GM12878 (cell line): ENCODE results near the gene SIK2. TPM values are rescaled to one million over a fixed set of nuclear protein-coding genes. Genes with fewer than 3 reads are reported as not detected.

ENCODE experiments used
- ATAC-seq: fragments of 200-7000 bp; cut with Tn5 transposase; 3 replicates; pipeline ENCODE4 v1.9.1; 2020; ENCODE audit warnings: mild to moderate bottlenecking, moderate library complexity
- BruUV-seq: library from RNA; stranded (reverse); fragments of 400-500 nt; replicated peaks from 2 replicates; lab custom pipeline; 2021; lab: Mats Ljungman, UMichigan
- CTCF ChIA-PET: fragments of 300-600 bp; sonication (Branson Sonifier 250); formaldehyde crosslinking; extraction: SDS; loops from one replicate; lab custom pipeline; 2021; ENCODE audit warnings: inconsistent platforms; lab: Yijun Ruan, JAX
- POLR2A ChIA-PET: fragments of 350-600 bp; formaldehyde crosslinking; extraction: SDS; loops from one replicate; lab custom pipeline; 2021; ENCODE audit warnings: inconsistent platforms; lab: Charles Lee
- RAD21 ChIA-PET: fragments of 300-600 bp; sonication (Branson Sonifier 250); formaldehyde crosslinking; loops from one replicate; lab custom pipeline; 2023; ENCODE audit warnings: antibody characterized with exemption; ENCODE audit not compliant: unreplicated experiment; lab: Charles Lee
- SMC1A ChIA-PET: fragments of 300-600 bp; sonication (Branson Sonifier 250); formaldehyde crosslinking; loops from one replicate; lab custom pipeline; 2023; ENCODE audit not compliant: unreplicated experiment, uncharacterized antibody; lab: Charles Lee
- DNase-seq: peaks from one replicate; pipeline ENCODE4 v3.0.0-alpha.2; 2011; ENCODE audit warnings: low read depth, low spot score
- FAIRE-seq: peaks from 3 replicates; lab custom pipeline; 2011; peaks lifted over from hg19 to GRCh38; lab: Jason Lieb, UNC
- H2AFZ ChIP-seq: 2 replicates; pipeline ENCODE4 v1.6.0; 2011; ENCODE audit warnings: low read depth, low read length, control low read depth; ENCODE audit not compliant: control insufficient read depth
- H3K27ac ChIP-seq: 2 replicates; pipeline ENCODE4 v1.5.1; 2011; ENCODE audit warnings: control low read depth; ENCODE audit not compliant: control insufficient read depth, insufficient read depth
- H3K27me3 ChIP-seq, 2 experiments: replicated peaks in 1 of 2; 2 replicates each; pipeline versions ENCODE4 v1.6.0 to v1.6.1; 2011; ENCODE audit warnings: low read length in 1 of 2; ENCODE audit not compliant: control insufficient read depth in 2 of 2, insufficient read depth in 2 of 2
- H3K36me3 ChIP-seq, 2 experiments: 2 replicates each; pipeline ENCODE4 v1.5.1; 2011; ENCODE audit warnings: low read length in 1 of 2; ENCODE audit not compliant: control insufficient read depth in 2 of 2, insufficient read depth in 2 of 2
- H3K4me1 ChIP-seq: 2 replicates; pipeline ENCODE4 v1.6.1; 2011; ENCODE audit warnings: mild to moderate bottlenecking, low read length, moderate library complexity, mixed read lengths; ENCODE audit not compliant: control insufficient read depth, insufficient read depth
- H3K4me2 ChIP-seq: 2 replicates; pipeline ENCODE4 v1.6.0; 2011; ENCODE audit warnings: control low read depth; ENCODE audit not compliant: control insufficient read depth, insufficient read depth
- H3K4me3 ChIP-seq: fragments of 200-600 bp; sonication (generic); 2 replicates; pipeline ENCODE4 v1.5.1; 2016
- H3K79me2 ChIP-seq: 2 replicates; pipeline ENCODE4 v1.6.0; 2011; ENCODE audit warnings: low read length; ENCODE audit not compliant: control insufficient read depth, insufficient read depth
- H3K9ac ChIP-seq: 2 replicates; pipeline ENCODE4 v1.8.0; 2011; ENCODE audit warnings: low read length, control low read depth, mixed read lengths; ENCODE audit not compliant: control insufficient read depth, insufficient read depth
- H3K9me3 ChIP-seq: replicated peaks from 3 replicates; pipeline ENCODE4 v1.5.1; 2011; ENCODE audit warnings: mild to moderate bottlenecking, low read length; ENCODE audit not compliant: control insufficient read depth, insufficient read depth
- H4K20me1 ChIP-seq: 2 replicates; pipeline ENCODE4 v1.6.0; 2011; ENCODE audit not compliant: control insufficient read depth, insufficient read depth
- BMI1 ChIP-seq: fragments of 450-650 bp; IDR thresholded peaks from 2 replicates; pipeline ENCODE4 v1.6.1; 2016; ENCODE audit warnings: mild to moderate bottlenecking, moderate library complexity, borderline replicate concordance
- CTCF ChIP-seq, 3 experiments: IDR thresholded peaks in 2 of 3; conservative IDR thresholded peaks in 1 of 3; 2 replicates each; pipeline ENCODE4 v1.5.1; 2011; ENCODE audit warnings: low read depth in 3 of 3, low read length in 3 of 3, mild to moderate bottlenecking in 3 of 3, control low read depth in 2 of 3, moderate library complexity in 2 of 3, inconsistent platforms in 1 of 3, mixed read lengths in 1 of 3; ENCODE audit not compliant: control insufficient read depth in 2 of 3, insufficient read depth in 1 of 3; ENCODE audit errors: extremely low read depth in 1 of 3
- CUX1 ChIP-seq: IDR thresholded peaks from 2 replicates; pipeline ENCODE4 v1.6.1; 2012; ENCODE audit warnings: improper control_type of control experiment, low read depth, low read length; ENCODE audit not compliant: insufficient replicate concordance
- ELK1 ChIP-seq: IDR thresholded peaks from 2 replicates; pipeline ENCODE4 v1.6.1; 2012; ENCODE audit warnings: low read depth, low read length, improper control_type of control experiment
- IRF5 ChIP-seq: fragments of 450-650 bp; IDR thresholded peaks from 2 replicates; pipeline ENCODE4 v1.6.1; 2017; ENCODE audit warnings: borderline replicate concordance
- KDM1A ChIP-seq: fragments of 200-600 bp; sonication (generic); IDR thresholded peaks from 2 replicates; pipeline ENCODE4 v1.6.1; 2016; ENCODE audit warnings: borderline replicate concordance
- NFYB ChIP-seq: IDR thresholded peaks from 2 replicates; pipeline ENCODE4 v1.6.1; 2011; ENCODE audit warnings: low read depth, mild to moderate bottlenecking, low read length, improper control_type of control experiment, moderate library complexity; ENCODE audit not compliant: insufficient read depth
- NRF1 ChIP-seq: conservative IDR thresholded peaks from 2 replicates; pipeline ENCODE4 v1.6.1; 2011; ENCODE audit warnings: mild to moderate bottlenecking, low read depth, low read length, improper control_type of control experiment
- PML ChIP-seq: IDR thresholded peaks from 2 replicates; pipeline ENCODE4 v1.6.1; 2012; ENCODE audit warnings: low read length, inconsistent platforms
- POLR2A ChIP-seq: IDR thresholded peaks from 2 replicates; pipeline ENCODE4 v1.6.1; 2011; ENCODE audit warnings: low read depth, mild to moderate bottlenecking, low read length
- RELA ChIP-seq: fragments of 450-650 bp; IDR thresholded peaks from 2 replicates; pipeline ENCODE4 v1.8.0; 2014; ENCODE audit warnings: borderline replicate concordance; ENCODE audit not compliant: partially characterized antibody
- SPI1 ChIP-seq: IDR thresholded peaks from 2 replicates; pipeline ENCODE4 v1.6.1; 2011; ENCODE audit warnings: low read depth, mild to moderate bottlenecking, low read length, moderate library complexity, borderline replicate concordance; ENCODE audit not compliant: insufficient read depth
- TBL1XR1 ChIP-seq: IDR thresholded peaks from 2 replicates; pipeline ENCODE4 v1.6.1; 2012; ENCODE audit warnings: low read depth, low read length, improper control_type of control experiment
- WGBS: methylation state at CpG from one replicate; pipeline ENCODE4 v1.1.6; 2016; ENCODE audit warnings: low lambda C conversion rate; ENCODE audit not compliant: insufficient replicate concordance, insufficient coverage; ENCODE audit errors: missing lambda C conversion rate; 5-methylcytosine and 5-hydroxymethylcytosine counted together
- in situ Hi-C: fragments of 300-500 bp; cut with MboI; formaldehyde crosslinking; loops from 9 replicates; pipeline ENCODE4 v1.14.3; 2018; ENCODE audit warnings: mixed read lengths
- intact Hi-C: fragments of 100-400 bp; cut with micrococcal nuclease; formaldehyde crosslinking; loops from one replicate; pipeline ENCODE4 v1.14.2; 2022; ENCODE audit not compliant: unreplicated experiment
- polyA plus RNA-seq, 11 experiments: library from polyadenylated mRNA; depleted of rRNA in 4 of 11; unstranded in 6 of 11; stranded (reverse) in 5 of 11; fragments of >200 nt; fragmentation: Nextera tagmentation in 4 of 11; fragmentation: Illumina TruSeq in 1 of 11; extraction: Ambion mirVana in 4 of 11; extraction: Trizol in 1 of 11; gene quantifications; 1 replicate in 1 of 11; 2 replicates in 10 of 11; pipeline versions ENCODE4 v1.2.1 to v1.2.3, GENCODE V29; 2011 to 2016; ENCODE audit warnings: inconsistent platforms in 2 of 11, missing spikeins in 2 of 11, low read depth in 1 of 11
- total RNA-seq, 4 experiments: library from RNA; depleted of rRNA in 3 of 4; stranded (reverse); fragments of >200 nt in 3 of 4; fragmentation: Illumina TruSeq in 1 of 4; extraction: Trizol in 1 of 4; gene quantifications; 2 replicates each; pipeline versions ENCODE4 v1.2.1 to v1.2.3, GENCODE V29; 2013 to 2021

SIK2 gene
- total and polyA plus RNA-seq, 10 of the 15 experiments (the other 5 are each of a cell fraction or from before 2014, with no cell fraction given): 0.97 to 14.2 (median 4.5) TPM

GRCh38 chr11:111707039-111707690 lies 104.9 kb downstream of the SIK2 start:
- in situ Hi-C loops (no loop called here), intact Hi-C loops (no loop called here)
- Histone ChIP-seq H4K20me1 (no peaks in the 10 kb centered on the region), H3K4me1 (no peaks in the 10 kb centered on the region), H3K27ac (no peak overlapping the region), H2AFZ (no peak overlapping the region), H3K79me2 (no peaks in the 10 kb centered on the region), H3K4me3 (no peak overlapping the region), H3K4me2 (no peak overlapping the region), H3K27me3 (no peaks in the 10 kb centered on the region), H3K36me3 (peaks cover 0 to 12% of the 10 kb centered on the region in 2 experiments; a peak in 2 of 4 replicates), H3K9ac (no peak overlapping the region), H3K9me3 (no peaks in the 10 kb centered on the region)
- no peak for DNase-seq
- ChIA-PET RAD21 (no interaction called here), CTCF (no interaction called here), POLR2A (no interaction called here), SMC1A (no interaction called here)
- FAIRE-seq: no peak
- BruUV-seq: no TSS peak
- no peak for ATAC-seq
- no peak for TF ChIP-seq SPI1
- no peak for TF ChIP-seq IRF5
- TF ChIP-seq TBL1XR1: no peak
- no peak for TF ChIP-seq PML
- no peak for TF ChIP-seq KDM1A
- TF ChIP-seq CTCF (IDR thresholded peaks at IDR 0.05 in 2 of 3, conservative IDR thresholded peaks at IDR 0.05 in 1 of 3; ENCODE audit: control insufficient read depth in 2 of 3, extremely low read depth in 1 of 3, insufficient read depth in 1 of 3, low read depth in 3 of 3, low read length in 3 of 3): no peak
- TF ChIP-seq NRF1: no peak
- TF ChIP-seq POLR2A: no peak
- TF ChIP-seq BMI1: no peak
- TF ChIP-seq NFYB: no peak
- no peak for TF ChIP-seq CUX1
- no peak for TF ChIP-seq RELA
- TF ChIP-seq ELK1: no peak
- WGBS: 90% methylated on average over 9 of the region's 9 CpGs
